Endothelial cell of umbilical vein (primary cell): Measurements from ENCODE around the gene MPC1L. TPM values are rescaled to one million over a fixed set of nuclear protein-coding genes. Genes with fewer than 3 reads are reported as not detected.
A peak's percentile ranks its signal among the peaks of the same experiment; 100 is the strongest.
"Not testable (repeated sequence)": the region's sequence is repeated elsewhere in the genome, so short reads cannot be mapped to it uniquely, and the experiment has no call there.

Experiments used
- BruUV-seq: library from RNA; stranded (reverse); fragments of 400-500 nt; replicated peaks from 2 replicates; lab custom pipeline; 2021; lab: Mats Ljungman, UMichigan
- CTCF ChIA-PET: fragments of 300-600, 350-600 bp; sonication (Branson Sonifier 250); formaldehyde crosslinking; loops from one replicate; lab custom pipeline; 2021; ENCODE audit warnings: antibody characterized with exemption, inconsistent platforms; lab: Charles Lee
- POLR2A ChIA-PET: fragments of 300-600, 350-600 bp; sonication (Branson Sonifier 250); formaldehyde crosslinking; loops from one replicate; lab custom pipeline; 2021; ENCODE audit warnings: antibody characterized with exemption, inconsistent platforms; lab: Charles Lee
- DNase-seq: peaks from one replicate; pipeline ENCODE4 v3.0.0-alpha.2; 2011; ENCODE audit warnings: low read depth, low spot score
- FAIRE-seq: peaks from 2 replicates; lab custom pipeline; 2011; peaks lifted over from hg19 to GRCh38; lab: Jason Lieb, UNC
- H2AFZ ChIP-seq: 2 replicates; pipeline ENCODE4 v1.6.0; 2012; ENCODE audit warnings: low read depth, low read length, control low read depth, inconsistent platforms
- H3K27ac ChIP-seq: 2 replicates; pipeline ENCODE4 v1.5.1; 2011; ENCODE audit warnings: low read depth, mild to moderate bottlenecking, control low read depth, low read length, moderate library complexity; ENCODE audit not compliant: insufficient read depth
- H3K27me3 ChIP-seq, 2 experiments: 2 replicates each; pipeline versions ENCODE4 v1.6.0 to v1.6.1; 2011; ENCODE audit warnings: low read length in 2 of 2, mixed read lengths in 1 of 2; ENCODE audit not compliant: control insufficient read depth in 2 of 2, insufficient read depth in 2 of 2
- H3K36me3 ChIP-seq, 2 experiments: 2 replicates in 1 of 2; 3 replicates in 1 of 2; pipeline ENCODE4 v1.5.1; 2011; ENCODE audit warnings: low read length in 2 of 2, mild to moderate bottlenecking in 1 of 2, moderate library complexity in 1 of 2; ENCODE audit not compliant: control insufficient read depth in 2 of 2, insufficient read depth in 2 of 2; ENCODE audit errors: extremely low read depth in 1 of 2
- H3K4me1 ChIP-seq: 3 replicates; pipeline ENCODE4 v1.5.1; 2011; ENCODE audit warnings: mild to moderate bottlenecking, low read length; ENCODE audit not compliant: control insufficient read depth, insufficient read depth; ENCODE audit errors: extremely low read depth
- H3K4me2 ChIP-seq: 2 replicates; pipeline ENCODE4 v1.6.1; 2011; ENCODE audit warnings: low read length, control low read depth, mixed read lengths; ENCODE audit not compliant: insufficient read depth
- H3K4me3 ChIP-seq, 3 experiments: fragments of 200-600 bp in 1 of 3; sonication (generic), shearing (Covaris generic) in 1 of 3; replicated peaks in 1 of 3; 2 replicates each; pipeline ENCODE4 v1.5.1; 2011 to 2016; ENCODE audit warnings: control low read depth in 3 of 3, low read length in 3 of 3, mild to moderate bottlenecking in 2 of 3, inconsistent platforms in 1 of 3, low read depth in 1 of 3, moderate library complexity in 1 of 3; ENCODE audit not compliant: insufficient read depth in 1 of 3
- H3K79me2 ChIP-seq: 2 replicates; pipeline ENCODE4 v1.6.0; 2012; ENCODE audit warnings: low read length, inconsistent platforms; ENCODE audit not compliant: control insufficient read depth, insufficient read depth
- H3K9ac ChIP-seq: replicated peaks from 2 replicates; pipeline ENCODE3; 2011; ENCODE audit warnings: low read length, control low read depth; ENCODE audit not compliant: insufficient read depth; ENCODE audit errors: extremely low read depth
- H3K9me1 ChIP-seq: replicated peaks from 3 replicates; pipeline ENCODE4 v1.6.0; 2011; ENCODE audit warnings: mild to moderate bottlenecking, low read length; ENCODE audit not compliant: control insufficient read depth, insufficient read depth; ENCODE audit errors: extremely low read depth
- H3K9me3 ChIP-seq: replicated peaks from 2 replicates; pipeline ENCODE4 v1.5.1; 2012; ENCODE audit warnings: low read length, inconsistent platforms; ENCODE audit not compliant: control insufficient read depth, insufficient read depth
- H4K20me1 ChIP-seq: replicated peaks from 2 replicates; pipeline ENCODE3; 2011; ENCODE audit warnings: mild to moderate bottlenecking, low read length; ENCODE audit not compliant: control insufficient read depth, insufficient read depth; ENCODE audit errors: extremely low read depth
- CTCF ChIP-seq, 2 donors: IDR thresholded peaks; 1 replicate in 1 of 2; 2 replicates in 1 of 2; pipeline ENCODE4 v1.5.1; 2011; ENCODE audit warnings: low read length in 2 of 2, mild to moderate bottlenecking in 2 of 2, moderate library complexity in 2 of 2, control low read depth in 1 of 2, inconsistent platforms in 1 of 2, low read depth in 1 of 2; ENCODE audit not compliant: insufficient read depth in 1 of 2; ENCODE audit errors: extremely low read depth in 1 of 2
- EZH2 ChIP-seq: IDR thresholded peaks from 2 replicates; pipeline ENCODE4 v1.6.1; 2012; ENCODE audit warnings: borderline replicate concordance, low read depth, mild to moderate bottlenecking, moderate library complexity, low read length, inconsistent platforms; ENCODE audit not compliant: severe bottlenecking
- FOS ChIP-seq: IDR thresholded peaks from 2 replicates; pipeline ENCODE4 v1.6.1; 2011; ENCODE audit warnings: mild to moderate bottlenecking, low read length, moderate library complexity, borderline replicate concordance; ENCODE audit not compliant: insufficient read depth
- GATA2 ChIP-seq: IDR thresholded peaks from 2 replicates; pipeline ENCODE4 v1.7.0; 2011; ENCODE audit warnings: low read depth, mild to moderate bottlenecking, moderate library complexity, mixed read lengths, low read length; ENCODE audit not compliant: insufficient read length, insufficient read depth
- JUN ChIP-seq: IDR thresholded peaks from 2 replicates; pipeline ENCODE4 v1.6.1; 2011; ENCODE audit warnings: borderline replicate concordance, low read depth; ENCODE audit not compliant: insufficient read length, insufficient read depth
- MAX ChIP-seq: IDR thresholded peaks from 2 replicates; pipeline ENCODE4 v1.6.1; 2011; ENCODE audit not compliant: insufficient read depth, insufficient read length
- MYC ChIP-seq: IDR thresholded peaks from one replicate; pipeline ENCODE4 v1.6.1; 2011; ENCODE audit warnings: mild to moderate bottlenecking, low read depth, low read length
- POLR2A ChIP-seq: IDR thresholded peaks from 2 replicates; pipeline ENCODE4 v1.6.1; 2012; ENCODE audit warnings: low read depth, mild to moderate bottlenecking, control low read depth, low read length
- POLR2AphosphoS5 ChIP-seq: IDR thresholded peaks from 2 replicates; pipeline ENCODE4 v1.6.1; 2012; ENCODE audit warnings: low read depth, mild to moderate bottlenecking, control low read depth, low read length, moderate library complexity; ENCODE audit not compliant: insufficient read depth
- dilution Hi-C: fragments of 300-500 bp; cut with MboI; formaldehyde crosslinking; loops from one replicate; pipeline ENCODE4 v1.15.0; 2019; ENCODE audit warnings: low sequenced_read_pairs; ENCODE audit not compliant: extremely low pct_ligation_motif_present
- intact Hi-C: fragments of 100-400 bp; cut with micrococcal nuclease; formaldehyde crosslinking; loops from one replicate; pipeline ENCODE4 v1.10.0; 2022
- polyA plus RNA-seq, 4 experiments: library from polyadenylated mRNA; depleted of rRNA in 3 of 4; stranded (reverse) in 3 of 4; unstranded in 1 of 4; fragments of >200 nt; gene quantifications; 2 replicates each; pipeline versions ENCODE4 v1.2.1 to v1.2.3, GENCODE V29; 2011 to 2012; ENCODE audit warnings: missing spikeins in 1 of 4
- total RNA-seq: library from RNA; stranded (reverse); gene quantifications from 2 replicates; pipeline ENCODE4 v1.2.3, GENCODE V29; 2021

Gene MPC1L
- total and polyA plus RNA-seq, 2 donors (not counting 3 experiments of a cell fraction or from before 2014, with no cell fraction given) = 0.19 TPM; not detected in 1

GRCh38 chrX:40573763-40574162, 49.5 kb upstream of the MPC1L start:
- CTCF ChIA-PET = interaction anchor here (0.7 to 2.0 kb wide), 2 partner anchors 9 to 30 kb away, joined by 4 to 12 read pairs; no protein-coding TSS in a partner anchor
- Histone ChIP-seq H3K4me1 (no peaks in the 10 kb centered on the region), H4K20me1 (no peaks in the 10 kb centered on the region), H3K27me3 (no peaks in the 10 kb centered on the region), H3K9ac (no peak overlapping the region), H3K4me2 (no peak overlapping the region), H3K27ac (no peak overlapping the region), H3K9me1 (no peaks in the 10 kb centered on the region), H2AFZ (no peak overlapping the region), H3K36me3 (no peaks in the 10 kb centered on the region), H3K4me3 (no peak overlapping the region), H3K9me3 (no peaks in the 10 kb centered on the region), H3K79me2 (no peaks in the 10 kb centered on the region)
- intact Hi-C loops (no loop called here), dilution Hi-C loops (no loop called here)
- BruUV-seq = no TSS peak
- peak; percentile 25 for DNase-seq
- POLR2A ChIA-PET = no interaction called here
- TF ChIP-seq MYC (no peak), EZH2 (no peak), POLR2AphosphoS5 (no peak), GATA2 (no peak), FOS (no peak), JUN (no peak), MAX (no peak), CTCF (IDR thresholded peaks at IDR 0.05; ENCODE audit: extremely low read depth in 1 of 2, insufficient read depth in 1 of 2, low read depth in 1 of 2, low read length in 2 of 2) (peak; percentile 28 to 49), POLR2A (no peak)
- FAIRE-seq = peak; percentile 50

DNA sequence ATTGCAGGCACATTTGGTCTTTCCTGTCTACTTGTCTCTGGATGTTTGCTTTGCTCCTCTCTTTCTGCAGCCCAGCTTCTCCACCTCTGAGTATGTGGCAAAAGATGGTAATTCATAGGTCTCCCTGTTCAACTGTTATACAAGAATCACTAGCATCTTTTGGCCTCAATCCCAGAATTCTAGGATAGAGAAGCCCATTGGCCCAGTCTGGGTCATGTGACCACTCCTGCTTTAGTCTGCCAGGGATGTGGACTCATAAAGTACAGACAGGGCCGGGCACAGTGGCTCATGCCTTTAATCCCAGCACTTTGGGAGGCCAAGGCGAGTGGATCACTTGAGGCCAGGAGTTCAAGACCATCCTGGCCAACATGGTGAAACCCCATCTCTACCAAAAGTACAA, 47.8 kb upstream of the MPC1L start:
- intact Hi-C loops, H3K9ac ChIP-seq, POLR2A ChIA-PET, H3K9me1 ChIP-seq, H3K36me3 ChIP-seq, FAIRE-seq, H3K27ac ChIP-seq, H3K4me2 ChIP-seq, H3K4me1 ChIP-seq, H4K20me1 ChIP-seq, BruUV-seq, dilution Hi-C loops, H3K9me3 ChIP-seq, H3K79me2 ChIP-seq, H3K27me3 ChIP-seq, H3K4me3 ChIP-seq, H2AFZ ChIP-seq: not testable (repeated sequence)
- peak; percentile 12 for DNase-seq
- CTCF ChIA-PET = interaction anchor here (0.9 kb wide), 1 partner anchor 31 kb away, joined by 4 read pairs; no protein-coding TSS in a partner anchor
